ENCODE results near the gene AKNA. TPM values are rescaled to one million over a fixed set of nuclear protein-coding genes. Genes with fewer than 3 reads are reported as not detected.
"Not testable (repeated sequence)": the region's sequence is repeated elsewhere in the genome, so short reads cannot be mapped to it uniquely, and the experiment has no call there.

AKNA gene
- total RNA-seq, 1 experiment from 2014 or later, result 14.4 TPM

GRCh38 chr9:114327749-114328148, 60.0 kb downstream of the AKNA start:
- DNase-seq, result no peak
- H3K4me3 ChIP-seq, result no peak overlapping the region
- no peaks in the 10 kb centered on the region for H3K36me3 ChIP-seq (ENCODE audit: low read depth)
- H3F3A ChIP-seq (ENCODE audit: insufficient read depth, low read depth), result no peaks in the 10 kb centered on the region
- intact Hi-C loops (cut with micrococcal nuclease; ENCODE audit: unreplicated experiment), result no loop called here
- no peaks in the 10 kb centered on the region for H3K4me1 ChIP-seq (replicated peaks; ENCODE audit: insufficient read depth)
- H3K9me3 ChIP-seq (ENCODE audit: insufficient read depth, low read depth), result no peaks in the 10 kb centered on the region
- ChIA-PET CTCF (no interaction called here), POLR2A (ENCODE audit: unreplicated experiment) (no interaction called here)
- H3K27me3 ChIP-seq (ENCODE audit: insufficient read depth, low read depth), result peaks cover 9% of the 10 kb centered on the region; the same call in 1 of the 2 replicates
- no TSS peak for BruUV-seq (replicated peaks)
- H3K4me2 ChIP-seq, result no peak overlapping the region
- no peaks in the 10 kb centered on the region for H3K9me2 ChIP-seq (ENCODE audit: insufficient read depth)
- H4K20me1 ChIP-seq (ENCODE audit: insufficient read depth), result no peaks in the 10 kb centered on the region
- TF ChIP-seq EZH2 (IDR thresholded peaks at IDR 0.05; ENCODE audit: low read depth) (no peak), CTCF (conservative IDR thresholded peaks at IDR 0.05) (no peak)
- no peaks in the 10 kb centered on the region for H3K79me2 ChIP-seq (ENCODE audit: low read depth)
- no peak overlapping the region for H3K27ac ChIP-seq
- no peak overlapping the region for H2AFZ ChIP-seq

GRCh38 chr9:114325684-114326254, 62.0 kb downstream of the AKNA start:
- DNase-seq; BruUV-seq (replicated peaks); intact Hi-C loops (cut with micrococcal nuclease; ENCODE audit: unreplicated experiment); H3K79me2 ChIP-seq (ENCODE audit: low read depth); CTCF ChIA-PET; H3K4me3 ChIP-seq; H3K9me3 ChIP-seq (ENCODE audit: insufficient read depth, low read depth); H2AFZ ChIP-seq; H3K36me3 ChIP-seq (ENCODE audit: low read depth); H3K4me2 ChIP-seq; H3K9me2 ChIP-seq (ENCODE audit: insufficient read depth); H3K27ac ChIP-seq; H3K27me3 ChIP-seq (ENCODE audit: insufficient read depth, low read depth); H3F3A ChIP-seq (ENCODE audit: insufficient read depth, low read depth); H4K20me1 ChIP-seq (ENCODE audit: insufficient read depth); H3K4me1 ChIP-seq (replicated peaks; ENCODE audit: insufficient read depth): not testable (repeated sequence)
- POLR2A ChIA-PET (ENCODE audit: unreplicated experiment), result interaction anchor here (0.5 kb wide), 1 partner anchor 237 kb away, joined by 4 read pairs; no protein-coding TSS in a partner anchor

GRCh38 chr9:114324965-114325364, 62.8 kb downstream of the AKNA start:
- H3K9me3 ChIP-seq (ENCODE audit: insufficient read depth, low read depth); BruUV-seq (replicated peaks); H2AFZ ChIP-seq; DNase-seq; H3F3A ChIP-seq (ENCODE audit: insufficient read depth, low read depth); intact Hi-C loops (cut with micrococcal nuclease; ENCODE audit: unreplicated experiment); H3K79me2 ChIP-seq (ENCODE audit: low read depth); H3K9me2 ChIP-seq (ENCODE audit: insufficient read depth); CTCF ChIA-PET; H3K4me3 ChIP-seq; H3K4me1 ChIP-seq (replicated peaks; ENCODE audit: insufficient read depth); H3K36me3 ChIP-seq (ENCODE audit: low read depth); H4K20me1 ChIP-seq (ENCODE audit: insufficient read depth); H3K27me3 ChIP-seq (ENCODE audit: insufficient read depth, low read depth); H3K4me2 ChIP-seq; H3K27ac ChIP-seq; POLR2A ChIA-PET (ENCODE audit: unreplicated experiment): not testable (repeated sequence)

- H3K4me3 ChIP-seq, result no peak overlapping the region
- ChIA-PET CTCF (no interaction called here), POLR2A (ENCODE audit: unreplicated experiment) (no interaction called here)
- no peak overlapping the region for H3K27ac ChIP-seq
- H2AFZ ChIP-seq, result no peak overlapping the region
- H3K36me3 ChIP-seq (ENCODE audit: low read depth), result no peaks in the 10 kb centered on the region
- no peaks in the 10 kb centered on the region for H3K9me3 ChIP-seq (ENCODE audit: insufficient read depth, low read depth)
- H4K20me1 ChIP-seq (ENCODE audit: insufficient read depth), result no peaks in the 10 kb centered on the region
- TF ChIP-seq CTCF (conservative IDR thresholded peaks at IDR 0.05), result no peak
- no peaks in the 10 kb centered on the region for H3K79me2 ChIP-seq (ENCODE audit: low read depth)
- intact Hi-C loops (cut with micrococcal nuclease; ENCODE audit: unreplicated experiment), result no loop called here
- no peak for DNase-seq
- H3F3A ChIP-seq (ENCODE audit: insufficient read depth, low read depth), result no peaks in the 10 kb centered on the region
- H3K4me2 ChIP-seq, result no peak overlapping the region
- H3K27me3 ChIP-seq (ENCODE audit: insufficient read depth, low read depth), result peaks cover 9% of the 10 kb centered on the region; the same call in 1 of the 2 replicates
- no TSS peak for BruUV-seq (replicated peaks)
- no peaks in the 10 kb centered on the region for H3K4me1 ChIP-seq (replicated peaks; ENCODE audit: insufficient read depth)
- no peaks in the 10 kb centered on the region for H3K9me2 ChIP-seq (ENCODE audit: insufficient read depth)
Observed at GRCh38 chr9:114324492-114324891, 63.3 kb downstream of the AKNA start.

GRCh38 chr9:114323849-114324248, 63.9 kb downstream of the AKNA start:
- DNase-seq; H3K4me2 ChIP-seq; POLR2A ChIA-PET (ENCODE audit: unreplicated experiment); H4K20me1 ChIP-seq (ENCODE audit: insufficient read depth); BruUV-seq (replicated peaks); H3K36me3 ChIP-seq (ENCODE audit: low read depth); H3K9me2 ChIP-seq (ENCODE audit: insufficient read depth); H3K27ac ChIP-seq; H3K4me1 ChIP-seq (replicated peaks; ENCODE audit: insufficient read depth); CTCF ChIA-PET; intact Hi-C loops (cut with micrococcal nuclease; ENCODE audit: unreplicated experiment); H2AFZ ChIP-seq; H3F3A ChIP-seq (ENCODE audit: insufficient read depth, low read depth); H3K4me3 ChIP-seq; H3K27me3 ChIP-seq (ENCODE audit: insufficient read depth, low read depth); H3K79me2 ChIP-seq (ENCODE audit: low read depth); H3K9me3 ChIP-seq (ENCODE audit: insufficient read depth, low read depth): not testable (repeated sequence)

GRCh38 chr9:114322831-114323531, 64.8 kb downstream of the AKNA start, which contains the start of gene ORM1:
Gene ORM1, plus strand, starts transcription at chr9:114323098. Its CDS starts 36 bp downstream, at chr9:114323134.
- POLR2A ChIA-PET (ENCODE audit: unreplicated experiment); H3K9me2 ChIP-seq (ENCODE audit: insufficient read depth); DNase-seq; H3K4me2 ChIP-seq; H3K36me3 ChIP-seq (ENCODE audit: low read depth); H3K9me3 ChIP-seq (ENCODE audit: insufficient read depth, low read depth); BruUV-seq (replicated peaks); H3K4me3 ChIP-seq; H2AFZ ChIP-seq; H3K79me2 ChIP-seq (ENCODE audit: low read depth); intact Hi-C loops (cut with micrococcal nuclease; ENCODE audit: unreplicated experiment); H3K27me3 ChIP-seq (ENCODE audit: insufficient read depth, low read depth); H3K4me1 ChIP-seq (replicated peaks; ENCODE audit: insufficient read depth); H4K20me1 ChIP-seq (ENCODE audit: insufficient read depth); CTCF ChIA-PET; H3F3A ChIP-seq (ENCODE audit: insufficient read depth, low read depth); H3K27ac ChIP-seq: not testable (repeated sequence)

Measured in PC-9 (cell line).